ENCODE measurements around the gene C10orf67. TPM values are rescaled to one million over a fixed set of nuclear protein-coding genes. Genes with fewer than 3 reads are reported as not detected.

Gene C10orf67
- total and polyA plus RNA-seq, 9 of the 15 experiments (the other 6 are each of a cell fraction or from before 2014, with no cell fraction given) = not detected

DNA sequence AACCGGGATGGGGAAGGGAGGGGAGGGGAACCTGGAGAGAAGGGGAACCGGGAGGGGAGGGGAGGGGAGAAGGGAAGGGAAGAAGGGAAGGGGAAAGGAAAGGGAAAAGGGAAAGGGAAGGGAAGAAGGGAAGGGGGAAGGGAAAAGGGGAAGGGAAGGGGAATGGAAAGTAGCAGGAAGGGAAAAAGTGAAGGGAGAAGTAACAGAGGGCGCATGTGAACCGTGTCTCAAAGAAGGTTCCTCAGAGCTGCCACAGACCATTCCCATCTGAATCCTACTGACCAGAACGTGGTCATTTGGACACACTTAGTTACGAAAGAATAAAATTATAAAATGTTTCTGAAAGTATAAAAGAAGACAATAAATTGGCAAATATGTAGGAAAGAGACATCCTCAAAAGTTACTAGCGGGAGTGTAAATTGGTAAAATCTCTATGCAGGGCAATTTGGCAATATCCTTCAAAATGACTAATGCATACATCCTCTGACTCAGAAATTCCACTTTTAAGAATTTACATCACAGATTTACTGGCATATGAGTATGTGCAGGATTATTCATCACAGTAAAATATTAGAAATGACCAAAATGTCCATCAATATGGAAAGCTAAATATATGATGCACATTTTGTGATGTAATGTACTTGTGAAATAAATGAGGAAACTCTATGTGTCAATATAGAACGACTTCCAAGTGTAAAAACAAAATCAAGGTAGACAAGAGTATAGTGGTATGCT, 12.9 kb downstream of the C10orf67 start:
- Histone ChIP-seq H3K4me2 (ENCODE audit: insufficient read depth, low read length) (no peak overlapping the region), H3K9ac (ENCODE audit: insufficient read depth in 1 of 2, low read depth in 2 of 2, low read length in 2 of 2) (no peak overlapping the region), H2AFZ (ENCODE audit: low read depth, low read length) (no peak overlapping the region), H3K9me1 (ENCODE audit: control insufficient read depth, insufficient read depth, low read length) (no peaks in the 10 kb centered on the region), H3K9me3 (replicated peaks; ENCODE audit: control insufficient read depth, insufficient read depth, low read depth, low read length) (no peaks in the 10 kb centered on the region), H3K4me1 (replicated peaks in 1 of 2; ENCODE audit: control insufficient read depth in 2 of 2, insufficient read depth in 2 of 2, low read length in 2 of 2) (no peaks in the 10 kb centered on the region), H4K20me1 (replicated peaks; ENCODE audit: control insufficient read depth, insufficient read depth, low read length) (no peaks in the 10 kb centered on the region), H3K27me3 (ENCODE audit: control insufficient read depth in 2 of 2, insufficient read depth in 2 of 2, low read length in 2 of 2) (no peaks in the 10 kb centered on the region), H3K79me2 (ENCODE audit: control insufficient read depth, insufficient read depth, low read length) (no peaks in the 10 kb centered on the region), H3K36me3 (ENCODE audit: control insufficient read depth, insufficient read depth, low read length) (no peaks in the 10 kb centered on the region), H3K27ac (ENCODE audit: extremely low read depth, low read depth, low read length) (no peak overlapping the region), H3K4me3 (no peak overlapping the region)
- FAIRE-seq = no peak
- ATAC-seq = no peak
- in situ Hi-C loops (cut with MboI) (loop anchor here (25.0 kb wide), 1 partner anchor 356 kb away; no protein-coding TSS in a partner anchor), intact Hi-C loops (cut with micrococcal nuclease) (no loop called here)
- DNase-seq (ENCODE audit: extremely low read depth in 1 of 4, low spot score in 3 of 4) = no peak
- ChIA-PET CTCF (ENCODE audit: low intra/inter-chr PET ratio) (no interaction called here), POLR2A (no interaction called here)
- no TSS peak for BruUV-seq (replicated peaks)
- TF ChIP-seq ZNF77 (CRISPR knock-in tag; IDR thresholded peaks at IDR 0.05) (no peak), PCBP1 (IDR thresholded peaks at IDR 0.05; ENCODE audit: low read depth, low read length, poor library complexity, severe bottlenecking) (no peak), NUFIP1 (IDR thresholded peaks at IDR 0.05; ENCODE audit: partially characterized antibody) (no peak), GTF2E2 (tag; IDR thresholded peaks at IDR 0.05) (no peak), RCOR1 (IDR thresholded peaks at IDR 0.05; ENCODE audit: borderline replicate concordance in 1 of 2, low read depth in 2 of 2, low read length in 2 of 2) (no peak)
- TF ChIP-seq, protein P1, sequence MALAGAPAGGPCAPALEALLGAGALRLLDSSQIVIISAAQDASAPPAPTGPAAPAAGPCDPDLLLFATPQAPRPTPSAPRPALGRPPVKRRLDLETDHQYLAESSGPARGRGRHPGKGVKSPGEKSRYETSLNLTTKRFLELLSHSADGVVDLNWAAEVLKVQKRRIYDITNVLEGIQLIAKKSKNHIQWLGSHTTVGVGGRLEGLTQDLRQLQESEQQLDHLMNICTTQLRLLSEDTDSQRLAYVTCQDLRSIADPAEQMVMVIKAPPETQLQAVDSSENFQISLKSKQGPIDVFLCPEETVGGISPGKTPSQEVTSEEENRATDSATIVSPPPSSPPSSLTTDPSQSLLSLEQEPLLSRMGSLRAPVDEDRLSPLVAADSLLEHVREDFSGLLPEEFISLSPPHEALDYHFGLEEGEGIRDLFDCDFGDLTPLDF (CRISPR knock-in tag; IDR thresholded peaks at IDR 0.05) = no peak
- 8% methylated on average over 7 of the region's 8 CpGs for WGBS (ENCODE audit: insufficient coverage, low coverage, missing lambda C conversion rate)

Data from K562 (cell line).